HCT116 (cell line): ENCODE results near the gene CCS. TPM values are rescaled to one million over a fixed set of nuclear protein-coding genes. Genes with fewer than 3 reads are reported as not detected.

Experiments used
- ATAC-seq: fragments of 200-7000 bp; cut with Tn5 transposase; 2 replicates; pipeline ENCODE4 v1.9.1; 2020; ENCODE audit warnings: mild to moderate bottlenecking, moderate library complexity
- BruUV-seq: library from RNA; stranded (reverse); fragments of 400-500 nt; replicated peaks from 2 replicates; lab custom pipeline; 2021; lab: Mats Ljungman, UMichigan
- CTCF ChIA-PET: fragments of 300-600 bp; sonication (Branson Sonifier 250); formaldehyde crosslinking; loops from one replicate; lab custom pipeline; 2021; ENCODE audit warnings: antibody characterized with exemption; lab: Charles Lee
- POLR2A ChIA-PET: fragments of 300-600, 350-600 bp; sonication (Branson Sonifier 250); formaldehyde crosslinking; loops from one replicate; lab custom pipeline; 2021; ENCODE audit warnings: antibody characterized with exemption; lab: Charles Lee
- RAD21 ChIA-PET, 2 experiments: fragments of 300-600 bp; sonication (Branson Sonifier 250); formaldehyde crosslinking; loops; one replicate each; lab custom pipeline; 2023; ENCODE audit warnings: low total read pairs in 2 of 2; ENCODE audit not compliant: uncharacterized antibody in 2 of 2, unreplicated experiment in 2 of 2, low non-redundant PET in 1 of 2; lab: Charles Lee
- DNase-seq: peaks from one replicate; pipeline ENCODE4 v3.0.0-alpha.2; 2010; ENCODE audit warnings: low read depth, low spot score
- H2AFZ ChIP-seq: fragments of 200-600 bp; shearing (Covaris generic), sonication (generic); 2 replicates; pipeline ENCODE4 v1.6.1; 2017; ENCODE audit warnings: low read depth, mixed run types, mixed read lengths, antibody characterized with exemption, low read length; ENCODE audit not compliant: poor library complexity, severe bottlenecking
- H3K27ac ChIP-seq: 2 replicates; pipeline ENCODE4 v1.5.1; 2012; ENCODE audit warnings: low read depth, low read length
- H3K27me3 ChIP-seq: fragments of 200-600 bp; sonication (generic); 2 replicates; pipeline ENCODE4 v1.6.1; 2016; ENCODE audit warnings: mixed run types, low read length, mixed read lengths; ENCODE audit not compliant: insufficient read depth
- H3K36me3 ChIP-seq, 2 experiments: fragments of 200-500 bp in 1 of 2; fragments of 200-600 bp in 1 of 2; sonication (Bioruptor generic) in 1 of 2; sonication (generic) in 1 of 2; 2 replicates each; pipeline versions ENCODE4 v1.5.1 to v1.6.1; 2014 to 2016; ENCODE audit warnings: low read length in 2 of 2, inconsistent platforms in 1 of 2, mixed read lengths in 1 of 2, mixed run types in 1 of 2; ENCODE audit not compliant: insufficient read depth in 2 of 2, control insufficient read depth in 1 of 2
- H3K4me1 ChIP-seq, 2 experiments: fragments of 200-600 bp in 1 of 2; sonication (generic) in 1 of 2; 2 replicates each; pipeline versions ENCODE4 v1.5.1 to v1.6.1; 2012 to 2017; ENCODE audit warnings: low read length in 2 of 2, inconsistent platforms in 1 of 2, mild to moderate bottlenecking in 1 of 2, mixed read lengths in 1 of 2, mixed run types in 1 of 2, moderate library complexity in 1 of 2; ENCODE audit not compliant: insufficient read depth in 2 of 2, control insufficient read depth in 1 of 2
- H3K4me2 ChIP-seq: fragments of 200-600 bp; sonication (generic); 2 replicates; pipeline ENCODE4 v1.6.1; 2017; ENCODE audit warnings: mixed run types, low read length, mixed read lengths
- H3K4me3 ChIP-seq, 2 experiments: fragments of 200-600 bp in 1 of 2; sonication (generic) in 1 of 2; replicated peaks in 1 of 2; 2 replicates each; pipeline ENCODE4 v1.5.1; 2011 to 2016; ENCODE audit warnings: low read length in 2 of 2, control low read depth in 1 of 2, low read depth in 1 of 2, mild to moderate bottlenecking in 1 of 2, mixed read lengths in 1 of 2, mixed run types in 1 of 2
- H3K79me2 ChIP-seq: fragments of 200-600 bp; sonication (generic); 2 replicates; pipeline ENCODE4 v1.6.1; 2017; ENCODE audit warnings: mild to moderate bottlenecking, mixed run types, low read length, moderate library complexity, mixed read lengths; ENCODE audit not compliant: insufficient read depth
- H3K9ac ChIP-seq: fragments of 200-600 bp; sonication (generic); 2 replicates; pipeline ENCODE4 v1.6.1; 2016; ENCODE audit warnings: low read length, mixed read lengths
- H3K9me2 ChIP-seq: fragments of 200-600 bp; sonication (generic), shearing (Covaris generic); 2 replicates; pipeline ENCODE4 v1.6.1; 2017; ENCODE audit warnings: mixed run types, mild to moderate bottlenecking, moderate library complexity; ENCODE audit not compliant: insufficient read depth
- H3K9me3 ChIP-seq, 2 experiments: fragments of 200-500 bp in 1 of 2; fragments of 200-600 bp in 1 of 2; sonication (Bioruptor generic) in 1 of 2; sonication (generic) in 1 of 2; 2 replicates each; pipeline ENCODE4 v1.6.1; 2014 to 2017; ENCODE audit warnings: low read length in 2 of 2, mixed read lengths in 2 of 2, inconsistent platforms in 1 of 2, low read depth in 1 of 2, mild to moderate bottlenecking in 1 of 2, mixed run types in 1 of 2, moderate library complexity in 1 of 2; ENCODE audit not compliant: control insufficient read depth in 1 of 2, insufficient read depth in 1 of 2
- H4K20me1 ChIP-seq: fragments of 200-600 bp; sonication (generic), shearing (Covaris generic); 2 replicates; pipeline ENCODE4 v1.6.1; 2017; ENCODE audit warnings: mixed run types, mild to moderate bottlenecking, moderate library complexity; ENCODE audit not compliant: insufficient read depth
- CTCF ChIP-seq, 3 experiments: fragments of 200-600 bp in 1 of 3; sonication (generic) in 1 of 3; IDR thresholded peaks in 2 of 3; conservative IDR thresholded peaks in 1 of 3; 2 replicates each; pipeline ENCODE4 v1.5.1; 2012 to 2017; ENCODE audit warnings: low read depth in 2 of 3, low read length in 2 of 3, antibody characterized with exemption in 1 of 3, borderline replicate concordance in 1 of 3, control low read depth in 1 of 3, mild to moderate bottlenecking in 1 of 3, mixed read lengths in 1 of 3, mixed run types in 1 of 3, moderate library complexity in 1 of 3; ENCODE audit not compliant: insufficient read depth in 1 of 3
- EGR1 ChIP-seq: IDR thresholded peaks from 2 replicates; pipeline ENCODE4 v1.6.1; 2012; ENCODE audit warnings: low read depth
- ELF1 ChIP-seq: IDR thresholded peaks from 2 replicates; pipeline ENCODE4 v1.6.1; 2012; ENCODE audit warnings: low read depth, borderline replicate concordance
- EZH2 ChIP-seq: fragments of 200-600 bp; sonication (generic); IDR thresholded peaks from 2 replicates; pipeline ENCODE4 v1.6.1; 2017; ENCODE audit warnings: antibody characterized with exemption, mixed run types
- FOSL1 ChIP-seq: IDR thresholded peaks from 2 replicates; pipeline ENCODE4 v1.6.1; 2012; ENCODE audit warnings: low read depth
- JUND ChIP-seq: IDR thresholded peaks from 2 replicates; pipeline ENCODE4 v1.6.1; 2012
- POLR2AphosphoS5 ChIP-seq: IDR thresholded peaks from 2 replicates; pipeline ENCODE4 v1.6.1; 2011; ENCODE audit warnings: mild to moderate bottlenecking, low read depth, low read length, moderate library complexity
- SRF ChIP-seq: IDR thresholded peaks from 2 replicates; pipeline ENCODE4 v1.6.1; 2012; ENCODE audit warnings: low read depth
- ZFX ChIP-seq: fragments of 450-650 bp; IDR thresholded peaks from 2 replicates; pipeline ENCODE4 v1.6.1; 2017
- intact Hi-C: fragments of 100-400 bp; cut with micrococcal nuclease; formaldehyde crosslinking; loops from 2 replicates; pipeline ENCODE4 v1.10.0; 2022
- total RNA-seq: library from RNA; stranded (reverse); gene quantifications from one replicate; pipeline ENCODE4 v1.2.1, GENCODE V29; 2021; ENCODE audit not compliant: unreplicated experiment
- TF ChIP-seq, protein P1 (sequence below): IDR thresholded peaks from 2 replicates; pipeline ENCODE4 v1.6.1; 2011; ENCODE audit warnings: mild to moderate bottlenecking, low read length, moderate library complexity; ENCODE audit not compliant: insufficient replicate concordance; ENCODE audit errors: extremely low read depth
- TF ChIP-seq, protein P2 (sequence below): IDR thresholded peaks from 2 replicates; pipeline ENCODE4 v1.6.1; 2012; ENCODE audit warnings: low read depth

The CCS gene
- total RNA-seq, 1 experiment from 2014 or later = 40.6 TPM

DNA sequence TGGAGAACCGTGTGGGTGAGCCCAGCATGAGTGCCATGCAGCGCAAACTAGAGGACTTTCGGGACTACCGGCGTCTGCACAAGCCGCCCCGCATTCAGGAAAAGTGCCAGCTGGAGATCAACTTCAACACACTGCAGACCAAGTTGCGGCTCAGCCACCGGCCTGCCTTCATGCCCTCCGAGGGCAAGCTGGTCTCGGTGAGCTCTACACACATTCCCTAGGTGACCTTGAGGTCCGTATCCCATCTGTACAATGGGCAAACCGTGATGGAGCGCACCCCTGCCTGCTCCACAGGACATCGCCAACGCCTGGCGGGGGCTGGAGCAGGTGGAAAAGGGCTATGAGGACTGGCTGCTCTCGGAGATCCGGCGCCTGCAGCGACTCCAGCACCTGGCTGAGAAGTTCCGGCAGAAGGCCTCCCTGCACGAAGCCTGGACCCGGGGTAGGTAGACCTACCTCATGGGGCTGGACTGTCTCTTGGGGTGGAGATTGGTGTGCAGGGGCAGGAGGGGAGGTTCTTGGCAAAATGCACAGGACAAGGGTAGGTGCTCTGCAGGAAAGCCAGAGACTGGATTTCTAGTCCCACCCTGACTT, 35.2 kb upstream of the CCS start:
- ChIA-PET CTCF (no interaction called here), POLR2A (no interaction called here), RAD21 (no interaction called here)
- Histone ChIP-seq H3K9me3 (no peaks in the 10 kb centered on the region), H3K4me3 (no peak overlapping the region), H3K79me2 (no peaks in the 10 kb centered on the region), H3K27ac (no peak overlapping the region), H2AFZ (no peak overlapping the region), H3K9me2 (no peaks in the 10 kb centered on the region), H4K20me1 (no peaks in the 10 kb centered on the region), H3K4me2 (no peak overlapping the region), H3K4me1 (no peaks in the 10 kb centered on the region), H3K27me3 (no peaks in the 10 kb centered on the region), H3K36me3 (no peaks in the 10 kb centered on the region), H3K9ac (no peak overlapping the region)
- no peak for DNase-seq
- no TSS peak for BruUV-seq
- TF ChIP-seq EZH2 (no peak), JUND (no peak), ZFX (no peak), FOSL1 (no peak), SRF (no peak)
- TF ChIP-seq, protein P1, sequence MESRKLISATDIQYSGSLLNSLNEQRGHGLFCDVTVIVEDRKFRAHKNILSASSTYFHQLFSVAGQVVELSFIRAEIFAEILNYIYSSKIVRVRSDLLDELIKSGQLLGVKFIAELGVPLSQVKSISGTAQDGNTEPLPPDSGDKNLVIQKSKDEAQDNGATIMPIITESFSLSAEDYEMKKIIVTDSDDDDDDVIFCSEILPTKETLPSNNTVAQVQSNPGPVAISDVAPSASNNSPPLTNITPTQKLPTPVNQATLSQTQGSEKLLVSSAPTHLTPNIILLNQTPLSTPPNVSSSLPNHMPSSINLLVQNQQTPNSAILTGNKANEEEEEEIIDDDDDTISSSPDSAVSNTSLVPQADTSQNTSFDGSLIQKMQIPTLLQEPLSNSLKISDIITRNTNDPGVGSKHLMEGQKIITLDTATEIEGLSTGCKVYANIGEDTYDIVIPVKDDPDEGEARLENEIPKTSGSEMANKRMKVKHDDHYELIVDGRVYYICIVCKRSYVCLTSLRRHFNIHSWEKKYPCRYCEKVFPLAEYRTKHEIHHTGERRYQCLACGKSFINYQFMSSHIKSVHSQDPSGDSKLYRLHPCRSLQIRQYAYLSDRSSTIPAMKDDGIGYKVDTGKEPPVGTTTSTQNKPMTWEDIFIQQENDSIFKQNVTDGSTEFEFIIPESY = no peak
- intact Hi-C loops = no loop called here
- no peak for ATAC-seq

DNA sequence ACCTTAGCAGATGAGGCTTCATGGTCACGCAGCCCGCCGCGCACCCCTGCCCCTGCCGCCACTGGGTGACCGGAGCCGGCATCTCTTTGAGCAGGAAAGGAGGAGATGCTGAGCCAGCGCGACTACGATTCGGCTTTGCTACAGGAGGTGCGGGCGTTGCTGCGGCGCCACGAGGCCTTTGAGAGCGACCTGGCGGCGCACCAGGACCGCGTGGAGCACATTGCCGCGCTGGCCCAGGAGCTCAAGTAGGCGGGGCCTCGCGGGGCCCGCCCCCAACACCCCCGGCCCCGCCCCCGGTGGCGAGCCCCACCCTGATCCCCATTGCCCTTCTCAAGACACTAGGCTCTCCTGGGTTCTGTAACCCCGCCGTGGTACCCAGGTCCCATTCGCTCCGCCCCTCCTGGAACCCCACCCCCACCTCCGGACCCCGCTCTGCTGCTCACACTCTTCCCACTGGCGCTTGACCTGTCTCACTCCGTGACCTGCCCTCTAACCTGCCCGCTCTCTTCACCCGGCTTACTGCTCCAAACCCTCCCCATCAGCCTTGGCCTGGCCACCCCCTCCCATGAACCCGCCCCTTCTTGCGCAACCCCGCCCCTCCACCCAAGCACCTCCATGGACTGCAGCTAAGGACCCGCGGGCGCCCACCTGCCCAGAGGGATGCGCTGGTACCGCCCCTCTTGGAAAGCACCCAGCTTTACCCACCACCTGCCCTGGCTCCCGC, 33.7 kb upstream of the CCS start:
- H3K4me1 ChIP-seq = no peaks in the 10 kb centered on the region
- no peaks in the 10 kb centered on the region for H3K9me2 ChIP-seq
- no peaks in the 10 kb centered on the region for H3K9me3 ChIP-seq
- no peak overlapping the region for H3K4me2 ChIP-seq
- no peak overlapping the region for H3K9ac ChIP-seq
- ATAC-seq (no peak; the same call in 1 of the 2 replicates), DNase-seq (no peak)
- RAD21 ChIA-PET = no interaction called here
- POLR2A ChIA-PET = no interaction called here
- CTCF ChIA-PET = no interaction called here
- H3K79me2 ChIP-seq = no peaks in the 10 kb centered on the region
- no peaks in the 10 kb centered on the region for H3K27me3 ChIP-seq
- no peak overlapping the region for H3K27ac ChIP-seq
- H4K20me1 ChIP-seq = no peaks in the 10 kb centered on the region
- H3K4me3 ChIP-seq = no peak overlapping the region
- H3K36me3 ChIP-seq = no peaks in the 10 kb centered on the region
- no peak overlapping the region for H2AFZ ChIP-seq
- intact Hi-C loops = no loop called here
- BruUV-seq = no TSS peak
- TF ChIP-seq CTCF (IDR thresholded peaks at IDR 0.05 in 2 of 3, conservative IDR thresholded peaks at IDR 0.05 in 1 of 3; ENCODE audit: borderline replicate concordance in 1 of 3, insufficient read depth in 1 of 3, low read depth in 2 of 3, low read length in 2 of 3) (no peak), POLR2AphosphoS5 (no peak), ELF1 (no peak), EGR1 (no peak)
- TF ChIP-seq, protein P2, sequence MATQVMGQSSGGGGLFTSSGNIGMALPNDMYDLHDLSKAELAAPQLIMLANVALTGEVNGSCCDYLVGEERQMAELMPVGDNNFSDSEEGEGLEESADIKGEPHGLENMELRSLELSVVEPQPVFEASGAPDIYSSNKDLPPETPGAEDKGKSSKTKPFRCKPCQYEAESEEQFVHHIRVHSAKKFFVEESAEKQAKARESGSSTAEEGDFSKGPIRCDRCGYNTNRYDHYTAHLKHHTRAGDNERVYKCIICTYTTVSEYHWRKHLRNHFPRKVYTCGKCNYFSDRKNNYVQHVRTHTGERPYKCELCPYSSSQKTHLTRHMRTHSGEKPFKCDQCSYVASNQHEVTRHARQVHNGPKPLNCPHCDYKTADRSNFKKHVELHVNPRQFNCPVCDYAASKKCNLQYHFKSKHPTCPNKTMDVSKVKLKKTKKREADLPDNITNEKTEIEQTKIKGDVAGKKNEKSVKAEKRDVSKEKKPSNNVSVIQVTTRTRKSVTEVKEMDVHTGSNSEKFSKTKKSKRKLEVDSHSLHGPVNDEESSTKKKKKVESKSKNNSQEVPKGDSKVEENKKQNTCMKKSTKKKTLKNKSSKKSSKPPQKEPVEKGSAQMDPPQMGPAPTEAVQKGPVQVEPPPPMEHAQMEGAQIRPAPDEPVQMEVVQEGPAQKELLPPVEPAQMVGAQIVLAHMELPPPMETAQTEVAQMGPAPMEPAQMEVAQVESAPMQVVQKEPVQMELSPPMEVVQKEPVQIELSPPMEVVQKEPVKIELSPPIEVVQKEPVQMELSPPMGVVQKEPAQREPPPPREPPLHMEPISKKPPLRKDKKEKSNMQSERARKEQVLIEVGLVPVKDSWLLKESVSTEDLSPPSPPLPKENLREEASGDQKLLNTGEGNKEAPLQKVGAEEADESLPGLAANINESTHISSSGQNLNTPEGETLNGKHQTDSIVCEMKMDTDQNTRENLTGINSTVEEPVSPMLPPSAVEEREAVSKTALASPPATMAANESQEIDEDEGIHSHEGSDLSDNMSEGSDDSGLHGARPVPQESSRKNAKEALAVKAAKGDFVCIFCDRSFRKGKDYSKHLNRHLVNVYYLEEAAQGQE = no peak
